Measurements from ENCODE around the gene ROR1. TPM values are rescaled to one million over a fixed set of nuclear protein-coding genes. Genes with fewer than 3 reads are reported as not detected.

The ROR1 gene
- total RNA-seq, 1 donor from 2014 or later: 81.4 TPM

GRCh38 chr1:63940440-63940839 lies 166.6 kb downstream of the ROR1 start:
- no peak for TF ChIP-seq CTCF (IDR thresholded peaks at IDR 0.05; ENCODE audit: unreplicated experiment)
- Mint-ChIP-seq H3K9me3 (no peaks in the 10 kb centered on the region), H3K27ac (no peak overlapping the region), H3K4me3 (no peak overlapping the region), H3K27me3 (ENCODE audit: low read depth) (no peaks in the 10 kb centered on the region), H3K4me1 (peaks cover 49% of the 10 kb centered on the region), H3K36me3 (peaks cover 5% of the 10 kb centered on the region)
- DNase-seq (ENCODE audit: low spot score in 2 of 2, unreplicated experiment in 2 of 2): no peak

DNA sequence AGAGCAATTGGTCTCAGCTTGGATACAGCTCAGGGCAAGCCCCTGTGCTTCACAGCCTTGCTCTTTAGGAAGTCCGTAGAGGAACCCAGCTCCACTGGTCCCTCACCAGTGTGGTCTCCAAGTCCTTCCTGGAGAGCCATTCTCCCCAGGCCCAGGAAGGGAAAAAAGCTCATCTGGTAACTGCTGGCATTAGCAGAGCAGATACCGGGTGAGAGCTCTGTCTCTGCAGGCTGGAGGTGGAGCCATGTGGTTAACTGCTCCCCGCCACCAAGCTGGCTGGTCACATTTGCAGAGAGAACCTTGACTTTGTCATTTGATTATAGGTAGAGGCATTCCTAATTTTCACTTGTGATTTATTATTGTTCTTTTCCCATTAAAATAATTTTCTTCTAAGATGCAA lies 169.6 kb downstream of the ROR1 start:
- no peaks in the 10 kb centered on the region for H3K27me3 Mint-ChIP-seq (ENCODE audit: low read depth)
- no peak for DNase-seq (ENCODE audit: low spot score in 2 of 2, unreplicated experiment in 2 of 2)
- H3K4me1 Mint-ChIP-seq: peaks cover 43% of the 10 kb centered on the region
- H3K4me3 Mint-ChIP-seq: no peak overlapping the region
- TF ChIP-seq CTCF (IDR thresholded peaks at IDR 0.05; ENCODE audit: unreplicated experiment): no peak
- peaks cover 5% of the 10 kb centered on the region for H3K36me3 Mint-ChIP-seq
- no peak overlapping the region for H3K27ac Mint-ChIP-seq
- H3K9me3 Mint-ChIP-seq: no peaks in the 10 kb centered on the region

- H3K4me3 Mint-ChIP-seq: no peak overlapping the region
- no peak for DNase-seq (ENCODE audit: low spot score in 2 of 2, unreplicated experiment in 2 of 2)
- H3K27ac Mint-ChIP-seq: peak overlapping the region; percentile 60
- no peaks in the 10 kb centered on the region for H3K27me3 Mint-ChIP-seq (ENCODE audit: low read depth)
- H3K9me3 Mint-ChIP-seq: no peaks in the 10 kb centered on the region
- peaks cover 66% of the 10 kb centered on the region for H3K4me1 Mint-ChIP-seq
- TF ChIP-seq CTCF (IDR thresholded peaks at IDR 0.05; ENCODE audit: unreplicated experiment): no peak
- peaks cover 5% of the 10 kb centered on the region for H3K36me3 Mint-ChIP-seq
Measured at GRCh38 chr1:63945943-63946342, 172.1 kb downstream of the ROR1 start.

GRCh38 chr1:63946866-63947491 lies 173.2 kb downstream of the ROR1 start:
- Mint-ChIP-seq H3K27ac (peak overlapping the region; percentile 83), H3K36me3 (peaks cover 7% of the 10 kb centered on the region), H3K4me1 (peaks cover 73% of the 10 kb centered on the region), H3K27me3 (ENCODE audit: low read depth) (no peaks in the 10 kb centered on the region), H3K9me3 (no peaks in the 10 kb centered on the region), H3K4me3 (no peak overlapping the region)
- no peak for DNase-seq (ENCODE audit: low spot score in 2 of 2, unreplicated experiment in 2 of 2)
- TF ChIP-seq CTCF (IDR thresholded peaks at IDR 0.05; ENCODE audit: unreplicated experiment): no peak

DNA sequence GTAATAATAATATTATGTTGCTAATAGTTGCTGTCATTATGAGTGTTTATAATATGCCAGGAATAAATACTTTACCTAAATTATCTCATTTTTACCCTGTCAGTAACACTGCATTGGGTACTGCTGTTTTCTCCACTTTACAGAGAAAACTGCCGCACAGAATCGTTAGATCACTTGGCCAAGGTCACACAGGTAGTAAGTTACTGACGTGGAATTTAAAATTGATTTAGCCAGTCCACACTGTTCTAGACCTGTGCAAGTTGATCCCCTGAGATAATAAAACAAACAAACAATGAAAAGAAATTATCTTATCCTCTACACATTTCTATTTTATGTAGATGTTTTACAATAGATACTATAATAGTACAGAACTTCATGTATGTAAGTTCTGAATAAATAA lies 174.1 kb downstream of the ROR1 start:
- no peak for TF ChIP-seq CTCF (IDR thresholded peaks at IDR 0.05; ENCODE audit: unreplicated experiment)
- Mint-ChIP-seq H3K4me3 (no peak overlapping the region), H3K4me1 (peaks cover 68% of the 10 kb centered on the region), H3K27me3 (ENCODE audit: low read depth) (no peaks in the 10 kb centered on the region), H3K9me3 (peaks cover 5% of the 10 kb centered on the region), H3K27ac (no peak overlapping the region), H3K36me3 (peaks cover 12% of the 10 kb centered on the region)
- DNase-seq (ENCODE audit: low spot score in 2 of 2, unreplicated experiment in 2 of 2): no peak

DNA sequence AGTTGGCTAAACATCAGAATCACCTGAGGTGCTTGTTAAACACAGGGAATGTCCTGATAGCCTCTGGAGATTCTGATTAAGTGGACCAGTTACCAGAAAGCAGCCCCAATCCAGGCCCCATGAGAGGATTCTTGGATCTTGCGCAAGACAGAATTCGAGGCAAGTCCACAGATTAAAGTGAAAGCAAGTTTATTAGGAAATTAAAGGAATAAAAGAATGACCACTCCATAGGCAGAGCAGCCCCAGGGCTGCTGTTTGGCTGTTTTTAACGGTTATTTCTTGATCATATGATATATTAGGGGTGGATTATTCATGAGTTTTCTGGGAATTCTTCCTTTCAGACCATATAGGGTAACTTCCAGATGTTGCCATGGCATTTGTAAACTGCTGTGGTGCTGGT lies 176.2 kb downstream of the ROR1 start:
- H3K4me1 Mint-ChIP-seq: peaks cover 56% of the 10 kb centered on the region
- TF ChIP-seq CTCF (IDR thresholded peaks at IDR 0.05; ENCODE audit: unreplicated experiment): no peak
- H3K9me3 Mint-ChIP-seq: peaks cover 25% of the 10 kb centered on the region
- DNase-seq (ENCODE audit: low spot score in 2 of 2, unreplicated experiment in 2 of 2): no peak
- no peaks in the 10 kb centered on the region for H3K27me3 Mint-ChIP-seq (ENCODE audit: low read depth)
- H3K4me3 Mint-ChIP-seq: no peak overlapping the region
- H3K36me3 Mint-ChIP-seq: peaks cover 27% of the 10 kb centered on the region
- peak overlapping the region; percentile 85 for H3K27ac Mint-ChIP-seq

Measured in mesothelial cell of epicardium (in vitro differentiated cells).